Thyroid gland (tissue), 4 donors: Measurements from ENCODE around the gene HPDL. TPM values are rescaled to one million over a fixed set of nuclear protein-coding genes. Genes with fewer than 3 reads are reported as not detected.
"Not testable (repeated sequence)": the region's sequence is repeated elsewhere in the genome, so short reads cannot be mapped to it uniquely, and the experiment has no call there.

Experiments
- DNase-seq, 2 donors: peaks; one replicate each; pipeline ENCODE4 v3.0.0-alpha.2; 2019
- H3K27ac ChIP-seq, 3 donors: fragments of 200-600 bp; sonication (generic); 1 replicate in 2 of 3; 2 replicates in 1 of 3; pipeline ENCODE4 v1.5.1; 2016 to 2019; ENCODE audit warnings: mild to moderate bottlenecking in 1 of 3, moderate library complexity in 1 of 3
- H3K27me3 ChIP-seq: fragments of 200-600 bp; sonication (generic); one replicate; pipeline ENCODE4 v1.5.1; 2019
- H3K36me3 ChIP-seq, 2 donors: fragments of 200-600 bp; sonication (generic); one replicate each; pipeline ENCODE4 v1.5.1; 2016 to 2019
- H3K4me1 ChIP-seq, 2 donors: fragments of 200-600 bp; sonication (generic); one replicate each; pipeline ENCODE4 v1.5.1; 2017 to 2019
- H3K4me3 ChIP-seq, 3 donors: fragments of 200-600 bp; sonication (generic); replicated peaks in 1 of 3; 1 replicate in 2 of 3; 2 replicates in 1 of 3; pipeline ENCODE4 v1.5.1; 2016; ENCODE audit warnings: mild to moderate bottlenecking in 1 of 3
- H3K9me3 ChIP-seq: fragments of 200-600 bp; sonication (generic); one replicate; pipeline ENCODE4 v1.5.1; 2017
- POLR2A ChIP-seq, 2 donors: fragments of 450-650 bp; IDR thresholded peaks; one replicate each; pipeline ENCODE4 v1.6.1; 2017; ENCODE audit warnings: antibody characterized with exemption in 2 of 2, mild to moderate bottlenecking in 2 of 2, moderate library complexity in 1 of 2
- WGBS, 2 donors: methylation state at CpG; one replicate each; pipeline ENCODE4 v1.1.5; 2017; 5-methylcytosine and 5-hydroxymethylcytosine counted together
- intact Hi-C: fragments of 100-400 bp; cut with DNase I; formaldehyde crosslinking; loops from one replicate; pipeline ENCODE4 v1.15.1; 2023
- total RNA-seq, 4 donors: library from RNA; depleted of rRNA; stranded (reverse); fragments of >200 nt; gene quantifications; one replicate each; pipeline ENCODE4 v1.2.3, GENCODE V29; 2016
- TF ChIP-seq, protein P1 (sequence below), 6 experiments: fragments of 200-600 bp in 3 of 6; fragments of 450-650 bp in 3 of 6; sonication (generic) in 3 of 6; IDR thresholded peaks; one replicate each; pipeline ENCODE4 v1.5.1; 2016 to 2019; ENCODE audit warnings: antibody characterized with exemption in 6 of 6, mild to moderate bottlenecking in 2 of 6, inconsistent platforms in 1 of 6, moderate library complexity in 1 of 6

The HPDL gene
- total RNA-seq, 4 donors from 2014 or later = 0.27 to 3.5 (median 1.1) TPM

DNA sequence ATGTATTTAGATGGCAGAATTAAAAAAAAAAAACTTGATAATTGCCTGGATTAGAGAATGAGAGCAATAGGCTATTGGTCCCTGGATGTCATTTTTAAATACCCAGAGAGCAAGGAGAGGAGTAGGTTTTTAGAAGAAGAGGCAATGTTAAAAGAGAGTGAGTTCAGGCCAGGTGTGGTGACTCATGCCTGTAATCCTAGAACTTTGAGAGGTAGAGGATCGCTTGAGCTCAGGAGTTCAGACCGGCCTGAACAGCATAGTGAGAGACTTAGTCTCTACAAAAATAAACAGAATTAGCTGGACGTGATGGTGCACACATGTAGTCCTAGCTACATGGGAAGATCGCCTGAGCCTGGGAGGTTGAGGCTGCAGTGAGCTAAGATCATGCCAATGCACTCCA is 29.5 kb downstream of the HPDL start:
- Histone ChIP-seq H3K36me3 (no peaks in the 10 kb centered on the region), H3K9me3 (no peaks in the 10 kb centered on the region), H3K27me3 (no peaks in the 10 kb centered on the region), H3K4me3 (no peak overlapping the region), H3K27ac (no peak overlapping the region), H3K4me1 (peaks cover 7 to 14% of the 10 kb centered on the region in 2 donors)
- intact Hi-C loops = loop anchor here (5.0 kb wide), 1 partner anchor 216 kb away; no protein-coding TSS in a partner anchor
- WGBS, 2 donors = 64 to 67% methylated on average over 4 of the region's 4 CpGs
- no peak for DNase-seq
- TF ChIP-seq POLR2A (IDR thresholded peaks at IDR 0.05) = no peak
- TF ChIP-seq, protein P1, sequence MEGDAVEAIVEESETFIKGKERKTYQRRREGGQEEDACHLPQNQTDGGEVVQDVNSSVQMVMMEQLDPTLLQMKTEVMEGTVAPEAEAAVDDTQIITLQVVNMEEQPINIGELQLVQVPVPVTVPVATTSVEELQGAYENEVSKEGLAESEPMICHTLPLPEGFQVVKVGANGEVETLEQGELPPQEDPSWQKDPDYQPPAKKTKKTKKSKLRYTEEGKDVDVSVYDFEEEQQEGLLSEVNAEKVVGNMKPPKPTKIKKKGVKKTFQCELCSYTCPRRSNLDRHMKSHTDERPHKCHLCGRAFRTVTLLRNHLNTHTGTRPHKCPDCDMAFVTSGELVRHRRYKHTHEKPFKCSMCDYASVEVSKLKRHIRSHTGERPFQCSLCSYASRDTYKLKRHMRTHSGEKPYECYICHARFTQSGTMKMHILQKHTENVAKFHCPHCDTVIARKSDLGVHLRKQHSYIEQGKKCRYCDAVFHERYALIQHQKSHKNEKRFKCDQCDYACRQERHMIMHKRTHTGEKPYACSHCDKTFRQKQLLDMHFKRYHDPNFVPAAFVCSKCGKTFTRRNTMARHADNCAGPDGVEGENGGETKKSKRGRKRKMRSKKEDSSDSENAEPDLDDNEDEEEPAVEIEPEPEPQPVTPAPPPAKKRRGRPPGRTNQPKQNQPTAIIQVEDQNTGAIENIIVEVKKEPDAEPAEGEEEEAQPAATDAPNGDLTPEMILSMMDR (IDR thresholded peaks at IDR 0.05) = no peak

DNA sequence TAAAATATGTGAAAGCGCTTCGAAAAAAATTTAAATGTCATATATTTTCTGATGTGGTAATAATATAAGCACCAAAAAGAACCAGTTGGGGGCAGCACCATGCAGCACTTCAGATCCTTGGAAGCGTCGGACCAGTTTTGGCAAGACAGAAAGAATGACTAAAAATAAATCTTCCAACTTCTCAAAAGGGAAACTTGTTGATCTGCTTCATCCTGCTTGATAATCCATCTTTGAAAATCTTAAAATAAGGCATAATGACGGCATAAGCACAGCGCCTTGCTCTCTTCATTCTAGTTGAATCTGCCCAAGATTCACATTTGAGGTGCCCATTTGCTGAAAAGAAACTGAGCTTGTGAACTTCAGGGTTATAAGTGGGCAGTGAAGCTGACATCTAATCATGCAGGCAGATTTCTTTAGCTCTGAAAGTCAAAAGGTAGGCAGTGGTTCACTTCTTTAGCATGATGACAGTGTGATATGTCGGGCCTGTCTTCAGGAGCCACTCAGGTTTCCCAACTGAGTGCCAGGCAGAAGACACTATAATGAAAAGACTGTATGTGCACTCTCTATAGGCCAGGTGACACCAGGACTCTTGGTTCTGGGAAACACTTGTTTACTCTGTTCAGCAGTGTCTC is 33.3 kb downstream of the HPDL start:
- Histone ChIP-seq H3K4me1 (peaks cover 7 to 14% of the 10 kb centered on the region in 2 donors), H3K27me3 (no peaks in the 10 kb centered on the region), H3K27ac (peak overlapping the region; percentile 64 to 74 (median 72)), H3K9me3 (no peaks in the 10 kb centered on the region), H3K36me3 (no peaks in the 10 kb centered on the region), H3K4me3 (no peak overlapping the region)
- TF ChIP-seq, protein P1 (IDR thresholded peaks at IDR 0.05) = peak; percentile 21 to 77 (median 70)
- TF ChIP-seq POLR2A (IDR thresholded peaks at IDR 0.05) = no peak
- WGBS, 2 donors = 25% methylated on average over 7 of the region's 7 CpGs
- intact Hi-C loops = loop anchor here (2.0 to 5.0 kb wide), 2 partner anchors 133 to 212 kb away; no protein-coding TSS in a partner anchor
- peak; percentile 68 to 77 for DNase-seq

DNA sequence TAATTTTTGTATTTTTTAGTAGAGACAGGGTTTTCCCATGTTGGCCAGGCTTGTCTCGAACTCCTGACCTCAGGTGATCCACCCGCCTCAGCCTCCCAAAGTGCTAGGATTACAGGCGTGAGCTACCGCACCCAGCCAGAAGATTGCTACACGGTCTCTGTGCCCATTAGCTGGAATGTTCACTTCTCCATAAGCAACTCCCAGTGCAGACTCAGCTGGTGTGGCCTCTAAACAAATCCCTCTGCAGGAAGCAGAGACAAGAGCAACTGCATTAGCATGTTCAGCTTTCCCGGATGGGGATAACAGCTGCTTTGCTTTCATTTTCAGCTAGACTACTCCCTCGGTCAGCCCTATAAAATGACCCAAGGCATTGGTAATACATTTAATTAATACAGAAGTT is 34.3 kb downstream of the HPDL start:
- peak in 1 of 2 donors; percentile 11 for DNase-seq
- H3K27me3 ChIP-seq, H3K9me3 ChIP-seq, H3K4me3 ChIP-seq, H3K36me3 ChIP-seq: not testable (repeated sequence)
- intact Hi-C loops = loop anchor here (2.0 kb wide), 1 partner anchor 132 kb away; no protein-coding TSS in a partner anchor
- Histone ChIP-seq H3K4me1 (peaks cover 7 to 14% of the 10 kb centered on the region in 2 donors), H3K27ac (peak overlapping the region in 2 of 3 donors; percentile 64 to 74)
- 59 to 71% methylated on average over 7 of the region's 7 CpGs for WGBS, 2 donors

DNA sequence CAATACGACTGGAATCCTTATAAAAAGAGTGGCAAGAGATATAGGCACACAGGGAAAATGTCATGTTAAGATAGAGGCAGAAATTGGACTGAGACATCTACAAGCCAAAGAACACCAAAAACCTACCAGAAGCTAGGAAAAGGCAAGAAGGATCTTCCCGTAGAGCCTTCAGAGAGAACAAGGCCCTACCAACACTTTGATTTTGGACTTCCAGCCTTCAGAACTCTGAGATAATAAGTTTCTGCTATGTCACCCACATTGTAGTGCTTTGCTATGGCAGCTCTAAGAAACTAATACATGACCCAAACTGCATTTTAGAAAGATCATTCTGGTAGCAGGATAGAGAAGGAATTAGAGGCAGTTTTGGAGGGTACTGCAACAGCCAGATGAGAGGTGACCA is 37.6 kb downstream of the HPDL start:
- no peaks in the 10 kb centered on the region for H3K36me3 ChIP-seq
- DNase-seq = no peak
- H3K4me1 ChIP-seq = peaks cover 7 to 14% of the 10 kb centered on the region in 2 donors
- 97% methylated on average over 2 of the region's 2 CpGs for WGBS, 2 donors
- no peaks in the 10 kb centered on the region for H3K9me3 ChIP-seq
- no peaks in the 10 kb centered on the region for H3K27me3 ChIP-seq
- TF ChIP-seq, protein P1 (IDR thresholded peaks at IDR 0.05) = no peak
- TF ChIP-seq POLR2A (IDR thresholded peaks at IDR 0.05) = no peak
- intact Hi-C loops = no loop called here
- H3K27ac ChIP-seq = no peak overlapping the region
- H3K4me3 ChIP-seq = no peak overlapping the region

DNA sequence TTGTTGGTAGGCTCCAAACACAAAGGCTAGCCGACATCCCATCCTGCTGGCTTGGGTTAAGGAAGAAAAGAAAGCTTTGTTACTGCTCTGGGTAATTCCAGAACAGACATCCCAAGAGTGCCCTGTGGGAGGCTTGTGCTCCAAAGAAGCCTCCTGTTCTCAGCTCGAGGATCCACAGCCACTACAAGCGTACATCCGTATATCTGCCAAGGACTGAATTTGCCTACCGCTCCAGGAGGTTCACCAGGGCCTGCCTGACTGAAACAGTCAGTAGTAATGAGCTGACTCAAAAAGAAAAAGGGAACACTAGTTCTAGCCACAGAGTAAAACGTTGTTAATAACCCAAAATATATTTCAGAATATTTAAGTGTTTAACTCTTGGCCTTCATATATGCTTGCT is 38.4 kb downstream of the HPDL start:
- H3K27me3 ChIP-seq = no peaks in the 10 kb centered on the region
- DNase-seq = no peak
- H3K4me3 ChIP-seq = no peak overlapping the region
- H3K27ac ChIP-seq = no peak overlapping the region
- intact Hi-C loops = no loop called here
- H3K9me3 ChIP-seq = no peaks in the 10 kb centered on the region
- 75 to 89% methylated on average over 6 of the region's 6 CpGs for WGBS, 2 donors
- peaks cover 6 to 9% of the 10 kb centered on the region in 2 donors for H3K4me1 ChIP-seq
- TF ChIP-seq, protein P1 (IDR thresholded peaks at IDR 0.05) = no peak
- TF ChIP-seq POLR2A (IDR thresholded peaks at IDR 0.05) = no peak
- no peaks in the 10 kb centered on the region for H3K36me3 ChIP-seq
